ENCODE results near the gene DNAI7.

The DNAI7 gene

DNA sequence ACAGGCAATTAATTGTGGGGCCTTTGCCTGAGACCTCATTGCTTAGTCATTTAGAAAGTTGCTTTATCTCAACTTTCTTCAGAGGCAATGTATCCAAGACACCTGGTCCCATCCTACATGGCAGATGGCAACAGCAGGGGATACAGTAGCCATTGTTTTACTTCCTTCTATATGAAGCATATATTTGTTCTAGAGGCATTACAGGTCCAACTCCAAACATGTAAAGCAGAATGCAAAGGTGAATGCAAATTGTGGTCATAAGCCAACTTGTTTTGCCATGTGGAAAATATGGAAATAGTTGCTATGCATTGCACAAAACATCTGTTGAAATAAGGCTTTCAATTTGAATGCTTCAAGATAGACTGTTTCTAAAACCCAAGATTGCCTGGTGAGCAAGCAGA, 136.3 kb downstream of the DNAI7 start:
- Histone ChIP-seq H3K36me3 (ENCODE audit: control insufficient read depth, insufficient read depth, low read length) (no peaks in the 10 kb centered on the region), H3K9me3 (ENCODE audit: control insufficient read depth, low read length) (no peaks in the 10 kb centered on the region), H3K27ac (ENCODE audit: insufficient read depth, low read depth, low read length, poor library complexity, severe bottlenecking) (no peak overlapping the region), H3K4me1 (ENCODE audit: control insufficient read depth, insufficient read depth, low read length) (no peaks in the 10 kb centered on the region), H3K27me3 (ENCODE audit: control insufficient read depth, insufficient read depth, low read length, poor library complexity, severe bottlenecking) (no peaks in the 10 kb centered on the region), H3K4me3 (ENCODE audit: insufficient read depth, low read depth, low read length) (no peak overlapping the region)

Data from ectodermal cell (in vitro differentiated cells).